Small intestine (tissue), 4 donors: ENCODE results near the gene CTRB1. TPM values are rescaled to one million over a fixed set of nuclear protein-coding genes. Genes with fewer than 3 reads are reported as not detected.

Experiments
- polyA plus RNA-seq, 4 donors: library from polyadenylated mRNA; stranded (reverse) in 3 of 4; unstranded in 1 of 4; fragments of 200-250 nt in 3 of 4; fragments of 120-200 nt in 1 of 4; gene quantifications; one replicate each; pipeline versions ENCODE4 v1.2.1 to v1.2.3, GENCODE V29; 2013
- donor health status: healthy with polysubstance abuse.
- donor health status: Bipolar disorder and iron deficiency.
- donor health status: healthy.

The CTRB1 gene
- polyA plus RNA-seq, 4 donors = 0.04 to 23.7 (median 3.6) TPM

Other genes with a start within 250 kb of the CTRB1 start
- gene WDR59, start 233.9 kb upstream of the CTRB1 start, polyA plus RNA-seq = 10 to 100 TPM; 13.9 to 68.9 (median 25.2) TPM
- gene ZNRF1, start 220.0 kb upstream of the CTRB1 start, polyA plus RNA-seq = 10 to 100 TPM in 1 of 4 donors, 1 to 10 TPM in 3; 5.8 to 10.1 (median 8.0) TPM
- 10 to 100 TPM in 2 of 4 donors, 1 to 10 TPM in 2; 8.7 to 33.8 (median 19.5) TPM for gene LDHD, start 102.2 kb upstream of the CTRB1 start, polyA plus RNA-seq
- gene ZFP1, start 70.5 kb upstream of the CTRB1 start, polyA plus RNA-seq = 1 to 10 TPM; 2.2 to 8.8 (median 2.8) TPM
- 10 to 100 TPM in 2 of 4 donors, under 1 TPM in 1, not detected in 1; 0.34 to 19.2 (median 13.0) TPM for gene CTRB2, start 11.8 kb upstream of the CTRB1 start, polyA plus RNA-seq
- gene BCAR1, start 32.6 kb downstream of the CTRB1 start, polyA plus RNA-seq = 100 to 1,000 TPM in 1 of 4 donors, 10 to 100 TPM in 3; 57.1 to 105 (median 77.6) TPM
- 100 to 1,000 TPM; 108 to 390 (median 236) TPM for gene CFDP1, start 214.5 kb downstream of the CTRB1 start, polyA plus RNA-seq
- gene TMEM170A, start 245.7 kb downstream of the CTRB1 start, polyA plus RNA-seq = 10 to 100 TPM in 3 of 4 donors, 1 to 10 TPM in 1; 9.6 to 50.9 (median 15.5) TPM